Aorta (tissue), 4 donors: ENCODE data around the gene CIAO3. TPM values are rescaled to one million over a fixed set of nuclear protein-coding genes. Genes with fewer than 3 reads are reported as not detected.

Experiments used
- microRNA-seq, 2 donors: library from miRNA; unstranded; fragments of <30 nt; microRNA quantifications; one replicate each; pipeline ENCODE4 v1.2.0, GENCODE V29; 2020
- polyA plus RNA-seq, 2 donors: library from polyadenylated mRNA; stranded (reverse); fragments of 200-250 nt; gene quantifications; one replicate each; pipeline ENCODE4 v1.2.3, GENCODE V29; 2013
- total RNA-seq, 2 donors: library from RNA; stranded (reverse); fragmentation: NEBNext Ultra II Directional; extraction: Animal tissue kit (Norgen Biotek cat#: 25700); gene quantifications; one replicate each; pipeline ENCODE4 v1.2.1, GENCODE V29; 2021
- donor health status: healthy with polysubstance abuse.
- donor health status: Bipolar disorder and iron deficiency.
- donor health status: DM: no; HTN: no; CAD: no.
- donor health status: DM: yes; HTN: yes; CAD: no.

CIAO3 gene
- total and polyA plus RNA-seq, 4 donors, result 12.4 to 35.9 (median 22.1) TPM

Small RNAs within 50 kb of the gene (microRNA-seq; reads per million reads assigned to microRNA genes)
- 0 reads per million in 2 donors for gene MIR662

Other genes with a start within 250 kb of the CIAO3 start
- 10 to 100 TPM; 27.9 to 33.9 TPM for gene CAPN15, start 213.3 kb downstream of the CIAO3 start, total RNA-seq
- 10 to 100 TPM; 15.3 to 24.1 TPM for gene CAPN15, start 213.3 kb downstream of the CIAO3 start, polyA plus RNA-seq
- not detected for gene PRR35, start 180.6 kb downstream of the CIAO3 start, total RNA-seq
- under 1 TPM in 1 of 2 donors, not detected in 1; 0.05 TPM for gene PRR35, start 180.6 kb downstream of the CIAO3 start, polyA plus RNA-seq
- 1 to 10 TPM in 1 of 2 donors, under 1 TPM in 1; 0.52 to 2.2 TPM for gene NHLRC4, start 174.0 kb downstream of the CIAO3 start, total RNA-seq
- 1 to 10 TPM in 1 of 2 donors, under 1 TPM in 1; 0.25 to 2.6 TPM for gene NHLRC4, start 174.0 kb downstream of the CIAO3 start, polyA plus RNA-seq
- 10 to 100 TPM; 25.8 to 38.5 TPM for gene PIGQ, start 171.0 kb downstream of the CIAO3 start, total RNA-seq
- 10 to 100 TPM; 10.8 to 92.2 TPM for gene PIGQ, start 171.0 kb downstream of the CIAO3 start, polyA plus RNA-seq
- 10 to 100 TPM; 17.9 to 19.6 TPM for gene RAB40C, start 150.9 kb downstream of the CIAO3 start, total RNA-seq
- gene RAB40C, start 150.9 kb downstream of the CIAO3 start, polyA plus RNA-seq, result 10 to 100 TPM in 1 of 2 donors, 1 to 10 TPM in 1; 9.5 to 40.7 TPM
- gene WFIKKN1, start 110.0 kb downstream of the CIAO3 start, total RNA-seq, result 1 to 10 TPM in 1 of 2 donors, under 1 TPM in 1; 0.33 to 1.0 TPM
- gene WFIKKN1, start 110.0 kb downstream of the CIAO3 start, polyA plus RNA-seq, result 1 to 10 TPM in 1 of 2 donors, under 1 TPM in 1; 0.63 to 2.2 TPM
- 10 to 100 TPM; 45.2 to 64.8 TPM for gene METTL26, start 104.7 kb downstream of the CIAO3 start, total RNA-seq
- 100 to 1,000 TPM in 1 of 2 donors, 10 to 100 TPM in 1; 86.0 to 158 TPM for gene METTL26, start 104.7 kb downstream of the CIAO3 start, polyA plus RNA-seq
- gene MCRIP2, start 99.2 kb downstream of the CIAO3 start, total RNA-seq, result 10 to 100 TPM; 10.4 to 14.7 TPM
- gene MCRIP2, start 99.2 kb downstream of the CIAO3 start, polyA plus RNA-seq, result 10 to 100 TPM; 22.9 to 28.9 TPM
- gene WDR90, start 91.6 kb downstream of the CIAO3 start, total RNA-seq, result 10 to 100 TPM; 21.0 to 25.8 TPM
- gene WDR90, start 91.6 kb downstream of the CIAO3 start, polyA plus RNA-seq, result 10 to 100 TPM in 1 of 2 donors, 1 to 10 TPM in 1; 7.5 to 60.9 TPM
- gene RHOT2, start 72.9 kb downstream of the CIAO3 start, total RNA-seq, result 10 to 100 TPM; 79.3 to 93.8 TPM
- 100 to 1,000 TPM in 1 of 2 donors, 10 to 100 TPM in 1; 27.4 to 356 TPM for gene RHOT2, start 72.9 kb downstream of the CIAO3 start, polyA plus RNA-seq
- gene RHBDL1, start 65.3 kb downstream of the CIAO3 start, total RNA-seq, result 1 to 10 TPM in 1 of 2 donors, under 1 TPM in 1; 0.88 to 1.3 TPM
- 1 to 10 TPM in 1 of 2 donors, not detected in 1; 1.5 TPM for gene RHBDL1, start 65.3 kb downstream of the CIAO3 start, polyA plus RNA-seq
- 10 to 100 TPM; 67.4 to 84.3 TPM for gene STUB1, start 60.6 kb downstream of the CIAO3 start, total RNA-seq
- gene STUB1, start 60.6 kb downstream of the CIAO3 start, polyA plus RNA-seq, result 100 to 1,000 TPM; 126 to 169 TPM
- 10 to 100 TPM; 46.1 to 51.7 TPM for gene JMJD8, start 56.7 kb downstream of the CIAO3 start, total RNA-seq
- 100 to 1,000 TPM in 1 of 2 donors, 10 to 100 TPM in 1; 55.2 to 110 TPM for gene JMJD8, start 56.7 kb downstream of the CIAO3 start, polyA plus RNA-seq
- 1 to 10 TPM; 6.7 to 8.4 TPM for gene WDR24, start 50.6 kb downstream of the CIAO3 start, total RNA-seq
- 10 to 100 TPM in 1 of 2 donors, 1 to 10 TPM in 1; 4.3 to 10.4 TPM for gene WDR24, start 50.6 kb downstream of the CIAO3 start, polyA plus RNA-seq
- gene FBXL16, start 35.2 kb downstream of the CIAO3 start, total RNA-seq, result under 1 TPM; 0.16 to 0.18 TPM
- gene FBXL16, start 35.2 kb downstream of the CIAO3 start, polyA plus RNA-seq, result not detected
- 10 to 100 TPM; 22.7 to 26.6 TPM for gene METRN, start 25.9 kb downstream of the CIAO3 start, total RNA-seq
- 10 to 100 TPM; 26.7 to 61.3 TPM for gene METRN, start 25.9 kb downstream of the CIAO3 start, polyA plus RNA-seq
- gene ANTKMT, start 19.9 kb downstream of the CIAO3 start, total RNA-seq, result 10 to 100 TPM; 18.6 to 25.7 TPM
- gene ANTKMT, start 19.9 kb downstream of the CIAO3 start, polyA plus RNA-seq, result 10 to 100 TPM; 13.1 to 33.0 TPM
- gene CCDC78, start 14.6 kb downstream of the CIAO3 start, total RNA-seq, result 1 to 10 TPM in 1 of 2 donors, under 1 TPM in 1; 0.39 to 1.7 TPM
- gene CCDC78, start 14.6 kb downstream of the CIAO3 start, polyA plus RNA-seq, result under 1 TPM in 1 of 2 donors, not detected in 1; 0.97 TPM
- 1 to 10 TPM; 2.4 to 3.8 TPM for gene HAGHL, start 13.9 kb downstream of the CIAO3 start, total RNA-seq
- 10 to 100 TPM in 1 of 2 donors, 1 to 10 TPM in 1; 2.8 to 22.5 TPM for gene HAGHL, start 13.9 kb downstream of the CIAO3 start, polyA plus RNA-seq
- under 1 TPM; 0.33 to 0.52 TPM for gene MSLN, start 19.7 kb upstream of the CIAO3 start, total RNA-seq
- gene MSLN, start 19.7 kb upstream of the CIAO3 start, polyA plus RNA-seq, result 1 to 10 TPM; 1.5 to 2.1 TPM
- 10 to 100 TPM; 12.1 to 13.5 TPM for gene RPUSD1, start 47.4 kb upstream of the CIAO3 start, total RNA-seq
- gene RPUSD1, start 47.4 kb upstream of the CIAO3 start, polyA plus RNA-seq, result 10 to 100 TPM in 1 of 2 donors, 1 to 10 TPM in 1; 6.8 to 20.3 TPM
- 10 to 100 TPM in 1 of 2 donors, 1 to 10 TPM in 1; 7.1 to 14.3 TPM for gene CHTF18, start 47.6 kb upstream of the CIAO3 start, total RNA-seq
- 10 to 100 TPM in 1 of 2 donors, 1 to 10 TPM in 1; 3.0 to 56.9 TPM for gene CHTF18, start 47.6 kb upstream of the CIAO3 start, polyA plus RNA-seq
- gene GNG13, start 59.7 kb upstream of the CIAO3 start, total RNA-seq, result not detected
- gene GNG13, start 59.7 kb upstream of the CIAO3 start, polyA plus RNA-seq, result not detected
- gene LMF1, start 230.0 kb upstream of the CIAO3 start, total RNA-seq, result 10 to 100 TPM; 18.2 to 38.4 TPM
- 10 to 100 TPM in 1 of 2 donors, 1 to 10 TPM in 1; 8.8 to 75.0 TPM for gene LMF1, start 230.0 kb upstream of the CIAO3 start, polyA plus RNA-seq
- 1 to 10 TPM; 2.2 to 7.0 TPM for gene SOX8, start 240.8 kb upstream of the CIAO3 start, total RNA-seq
- 1 to 10 TPM; 1.0 to 5.7 TPM for gene SOX8, start 240.8 kb upstream of the CIAO3 start, polyA plus RNA-seq